GM23338 (cell line): Measurements from ENCODE around the gene FRG2B. TPM values are rescaled to one million over a fixed set of nuclear protein-coding genes. Genes with fewer than 3 reads are reported as not detected.
"Not testable (repeated sequence)": the region's sequence is repeated elsewhere in the genome, so short reads cannot be mapped to it uniquely, and the experiment has no call there.

Source experiments
- ATAC-seq: fragments of 200-7000 bp; cut with Tn5 transposase; 3 replicates; pipeline ENCODE4 v1.9.1; 2020
- DNase-seq: peaks from one replicate; pipeline ENCODE4 v3.0.0-alpha.2; 2015; ENCODE audit warnings: low spot score
- H2AFZ ChIP-seq: fragments of 200-600 bp; sonication (generic); 2 replicates; pipeline ENCODE4 v1.8.0; 2016; ENCODE audit warnings: antibody characterized with exemption, mild to moderate bottlenecking, moderate library complexity
- H3F3A ChIP-seq: fragments of 200-600 bp; sonication (generic); replicated peaks from 2 replicates; pipeline ENCODE4 v1.8.0; 2017; ENCODE audit warnings: antibody characterized with exemption, mixed run types, low read depth
- H3K27ac ChIP-seq: fragments of 200-600 bp; sonication (generic); 2 replicates; pipeline ENCODE4 v1.6.1; 2016; ENCODE audit warnings: low read depth
- H3K27me3 ChIP-seq: fragments of 200-600 bp; sonication (generic); 2 replicates; pipeline ENCODE4 v1.8.0; 2016; ENCODE audit warnings: mild to moderate bottlenecking, mixed run types, moderate library complexity; ENCODE audit not compliant: insufficient read depth
- H3K36me3 ChIP-seq: fragments of 200-600 bp; sonication (generic); 2 replicates; pipeline ENCODE4 v1.8.0; 2016; ENCODE audit warnings: mild to moderate bottlenecking; ENCODE audit not compliant: insufficient read depth
- H3K4me1 ChIP-seq: fragments of 200-600 bp; sonication (generic); 2 replicates; pipeline ENCODE4 v1.8.0; 2016; ENCODE audit warnings: mild to moderate bottlenecking, moderate library complexity; ENCODE audit not compliant: insufficient read depth
- H3K4me2 ChIP-seq: fragments of 200-600 bp; sonication (generic); 2 replicates; pipeline ENCODE4 v1.7.1; 2017; ENCODE audit warnings: mixed run types
- H3K4me3 ChIP-seq: fragments of 200-600 bp; sonication (generic); 2 replicates; pipeline ENCODE4 v1.6.1; 2016; ENCODE audit warnings: mixed run types
- H3K79me2 ChIP-seq: fragments of 200-600 bp; sonication (generic); replicated peaks from 2 replicates; pipeline ENCODE4 v1.8.0; 2017; ENCODE audit warnings: mild to moderate bottlenecking; ENCODE audit not compliant: insufficient read depth
- H3K9me2 ChIP-seq: fragments of 200-600 bp; sonication (generic); 2 replicates; pipeline ENCODE4 v1.8.0; 2017; ENCODE audit not compliant: insufficient read depth
- H4K20me1 ChIP-seq: fragments of 200-600 bp; sonication (generic); replicated peaks from 2 replicates; pipeline ENCODE4 v1.8.0; 2017; ENCODE audit warnings: mild to moderate bottlenecking; ENCODE audit not compliant: insufficient read depth
- H3K27ac Mint-ChIP-seq: 2 replicates; pipeline ENCODE4 v1.8.0; 2020; ENCODE audit warnings: inconsistent platforms, mild to moderate bottlenecking, moderate library complexity, mixed read lengths
- H3K27me3 Mint-ChIP-seq: 3 replicates; pipeline ENCODE4 v1.8.0; 2022; ENCODE audit warnings: low read depth, mild to moderate bottlenecking, moderate library complexity, mixed read lengths, inconsistent platforms; ENCODE audit not compliant: insufficient read depth, poor library complexity
- H3K36me3 Mint-ChIP-seq: 3 replicates; pipeline ENCODE4 v1.8.0; 2021; ENCODE audit warnings: low read depth, mild to moderate bottlenecking, inconsistent platforms, moderate library complexity, mixed read lengths
- H3K4me1 Mint-ChIP-seq: 3 replicates; pipeline ENCODE4 v1.8.0; 2020; ENCODE audit warnings: mild to moderate bottlenecking, inconsistent platforms, mixed read lengths
- H3K4me3 Mint-ChIP-seq: 3 replicates; pipeline ENCODE4 v1.8.0; 2021; ENCODE audit warnings: moderate library complexity, mild to moderate bottlenecking, inconsistent platforms, mixed read lengths
- H3K9me3 Mint-ChIP-seq: 3 replicates; pipeline ENCODE4 v1.8.0; 2020; ENCODE audit warnings: moderate library complexity, mild to moderate bottlenecking, inconsistent platforms, mixed read lengths
- CREB1 ChIP-seq: fragments of 250-450 bp; sonication (Bioruptor Pico); IDR thresholded peaks from 2 replicates; pipeline ENCODE4 v1.5.0; 2020; ENCODE audit warnings: low read depth, mild to moderate bottlenecking, moderate library complexity
- EZH2 ChIP-seq: fragments of 200-600 bp; sonication (generic); IDR thresholded peaks from one replicate; pipeline ENCODE4 v1.8.0; 2017; ENCODE audit warnings: antibody characterized with exemption, mild to moderate bottlenecking, low read depth; ENCODE audit not compliant: unreplicated experiment
- NANOG ChIP-seq: IDR thresholded peaks from 2 replicates; pipeline ENCODE4 v1.6.1; 2016; ENCODE audit warnings: antibody characterized with exemption, borderline replicate concordance
- STAT1 ChIP-seq: IDR thresholded peaks from one replicate; pipeline ENCODE4 v1.6.1; 2016; ENCODE audit warnings: antibody characterized with exemption; ENCODE audit not compliant: unreplicated experiment
- polyA plus RNA-seq: library from polyadenylated mRNA; unstranded; fragments of >200 nt; fragmentation: Nextera tagmentation; extraction: Ambion mirVana; gene quantifications from 2 replicates; pipeline ENCODE4 v1.2.1, GENCODE V29; 2016
- total RNA-seq: library from RNA; depleted of rRNA; stranded (reverse); fragments of >200 nt; shearing (Covaris generic); gene quantifications from 2 replicates; pipeline ENCODE4 v1.2.3, GENCODE V29; 2014
- TF ChIP-seq, protein P1 (sequence below): fragments of 250-450 bp; sonication (Bioruptor Pico); IDR thresholded peaks from 2 replicates; pipeline ENCODE4 v1.5.0; 2020; ENCODE audit warnings: mild to moderate bottlenecking, moderate library complexity
- TF ChIP-seq, protein P2 (sequence below): IDR thresholded peaks from one replicate; pipeline ENCODE4 v1.6.1; 2018; ENCODE audit warnings: antibody characterized with exemption; ENCODE audit not compliant: unreplicated experiment

FRG2B gene
- total and polyA plus RNA-seq, 2 experiments from 2014 or later: not detected

DNA sequence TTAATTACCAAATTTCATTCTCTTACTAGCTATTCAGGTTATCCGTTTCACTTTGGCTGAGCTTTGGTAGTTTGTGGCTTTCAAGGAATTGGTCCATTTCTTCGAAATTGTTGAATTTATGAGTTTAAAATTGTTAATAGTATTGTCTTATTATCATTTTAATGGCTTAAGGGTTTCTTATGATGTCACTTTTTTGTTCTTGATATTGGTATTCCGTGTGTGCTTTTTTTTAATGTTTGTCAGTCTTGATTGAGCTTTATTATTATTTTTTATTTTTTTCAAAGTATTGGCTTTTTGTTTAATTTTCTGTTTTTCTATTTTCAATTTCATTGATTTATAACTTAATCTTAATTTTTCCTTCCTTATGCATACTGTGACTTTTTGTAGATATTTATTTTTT, 25.9 kb downstream of the FRG2B start:
- Histone ChIP-seq H3K9me2 (no peaks in the 10 kb centered on the region), H4K20me1 (no peaks in the 10 kb centered on the region), H3K36me3 (no peaks in the 10 kb centered on the region; the same call in 1 of the 2 replicates), H3K4me1 (no peaks in the 10 kb centered on the region), H3K79me2 (no peaks in the 10 kb centered on the region), H3K27me3 (no peaks in the 10 kb centered on the region), H3K27ac (no peak overlapping the region), H3F3A (no peaks in the 10 kb centered on the region), H3K4me2 (no peak overlapping the region), H3K4me3 (no peak overlapping the region), H2AFZ (no peak overlapping the region)
- Mint-ChIP-seq H3K4me1 (no peaks in the 10 kb centered on the region), H3K36me3 (no peaks in the 10 kb centered on the region), H3K9me3 (peaks cover 57% of the 10 kb centered on the region), H3K4me3 (no peak overlapping the region), H3K27ac (no peak overlapping the region), H3K27me3 (peaks cover 3% of the 10 kb centered on the region)
- no peak for DNase-seq
- TF ChIP-seq, protein P1, sequence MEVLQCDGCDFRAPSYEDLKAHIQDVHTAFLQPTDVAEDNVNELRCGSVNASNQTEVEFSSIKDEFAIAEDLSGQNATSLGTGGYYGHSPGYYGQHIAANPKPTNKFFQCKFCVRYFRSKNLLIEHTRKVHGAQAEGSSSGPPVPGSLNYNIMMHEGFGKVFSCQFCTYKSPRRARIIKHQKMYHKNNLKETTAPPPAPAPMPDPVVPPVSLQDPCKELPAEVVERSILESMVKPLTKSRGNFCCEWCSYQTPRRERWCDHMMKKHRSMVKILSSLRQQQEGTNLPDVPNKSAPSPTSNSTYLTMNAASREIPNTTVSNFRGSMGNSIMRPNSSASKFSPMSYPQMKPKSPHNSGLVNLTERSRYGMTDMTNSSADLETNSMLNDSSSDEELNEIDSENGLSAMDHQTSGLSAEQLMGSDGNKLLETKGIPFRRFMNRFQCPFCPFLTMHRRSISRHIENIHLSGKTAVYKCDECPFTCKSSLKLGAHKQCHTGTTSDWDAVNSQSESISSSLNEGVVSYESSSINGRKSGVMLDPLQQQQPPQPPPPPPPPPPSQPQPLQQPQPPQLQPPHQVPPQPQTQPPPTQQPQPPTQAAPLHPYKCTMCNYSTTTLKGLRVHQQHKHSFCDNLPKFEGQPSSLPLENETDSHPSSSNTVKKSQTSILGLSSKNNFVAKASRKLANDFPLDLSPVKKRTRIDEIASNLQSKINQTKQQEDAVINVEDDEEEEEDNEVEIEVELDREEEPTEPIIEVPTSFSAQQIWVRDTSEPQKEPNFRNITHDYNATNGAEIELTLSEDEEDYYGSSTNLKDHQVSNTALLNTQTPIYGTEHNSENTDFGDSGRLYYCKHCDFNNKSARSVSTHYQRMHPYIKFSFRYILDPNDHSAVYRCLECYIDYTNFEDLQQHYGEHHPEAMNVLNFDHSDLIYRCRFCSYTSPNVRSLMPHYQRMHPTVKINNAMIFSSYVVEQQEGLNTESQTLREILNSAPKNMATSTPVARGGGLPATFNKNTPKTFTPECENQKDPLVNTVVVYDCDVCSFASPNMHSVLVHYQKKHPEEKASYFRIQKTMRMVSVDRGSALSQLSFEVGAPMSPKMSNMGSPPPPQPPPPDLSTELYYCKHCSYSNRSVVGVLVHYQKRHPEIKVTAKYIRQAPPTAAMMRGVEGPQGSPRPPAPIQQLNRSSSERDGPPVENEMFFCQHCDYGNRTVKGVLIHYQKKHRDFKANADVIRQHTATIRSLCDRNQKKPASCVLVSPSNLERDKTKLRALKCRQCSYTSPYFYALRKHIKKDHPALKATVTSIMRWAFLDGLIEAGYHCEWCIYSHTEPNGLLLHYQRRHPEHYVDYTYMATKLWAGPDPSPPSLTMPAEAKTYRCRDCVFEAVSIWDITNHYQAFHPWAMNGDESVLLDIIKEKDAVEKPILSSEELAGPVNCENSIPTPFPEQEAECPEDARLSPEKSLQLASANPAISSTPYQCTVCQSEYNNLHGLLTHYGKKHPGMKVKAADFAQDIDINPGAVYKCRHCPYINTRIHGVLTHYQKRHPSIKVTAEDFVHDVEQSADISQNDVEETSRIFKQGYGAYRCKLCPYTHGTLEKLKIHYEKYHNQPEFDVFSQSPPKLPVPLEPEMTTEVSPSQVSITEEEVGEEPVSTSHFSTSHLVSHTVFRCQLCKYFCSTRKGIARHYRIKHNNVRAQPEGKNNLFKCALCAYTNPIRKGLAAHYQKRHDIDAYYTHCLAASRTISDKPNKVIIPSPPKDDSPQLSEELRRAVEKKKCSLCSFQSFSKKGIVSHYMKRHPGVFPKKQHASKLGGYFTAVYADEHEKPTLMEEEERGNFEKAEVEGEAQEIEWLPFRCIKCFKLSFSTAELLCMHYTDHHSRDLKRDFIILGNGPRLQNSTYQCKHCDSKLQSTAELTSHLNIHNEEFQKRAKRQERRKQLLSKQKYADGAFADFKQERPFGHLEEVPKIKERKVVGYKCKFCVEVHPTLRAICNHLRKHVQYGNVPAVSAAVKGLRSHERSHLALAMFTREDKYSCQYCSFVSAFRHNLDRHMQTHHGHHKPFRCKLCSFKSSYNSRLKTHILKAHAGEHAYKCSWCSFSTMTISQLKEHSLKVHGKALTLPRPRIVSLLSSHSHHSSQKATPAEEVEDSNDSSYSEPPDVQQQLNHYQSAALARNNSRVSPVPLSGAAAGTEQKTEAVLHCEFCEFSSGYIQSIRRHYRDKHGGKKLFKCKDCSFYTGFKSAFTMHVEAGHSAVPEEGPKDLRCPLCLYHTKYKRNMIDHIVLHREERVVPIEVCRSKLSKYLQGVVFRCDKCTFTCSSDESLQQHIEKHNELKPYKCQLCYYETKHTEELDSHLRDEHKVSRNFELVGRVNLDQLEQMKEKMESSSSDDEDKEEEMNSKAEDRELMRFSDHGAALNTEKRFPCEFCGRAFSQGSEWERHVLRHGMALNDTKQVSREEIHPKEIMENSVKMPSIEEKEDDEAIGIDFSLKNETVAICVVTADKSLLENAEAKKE: no peak
- TF ChIP-seq EZH2 (no peak), CREB1 (CRISPR knock-in tag) (no peak), STAT1 (no peak), NANOG (no peak)
- TF ChIP-seq, protein P2, sequence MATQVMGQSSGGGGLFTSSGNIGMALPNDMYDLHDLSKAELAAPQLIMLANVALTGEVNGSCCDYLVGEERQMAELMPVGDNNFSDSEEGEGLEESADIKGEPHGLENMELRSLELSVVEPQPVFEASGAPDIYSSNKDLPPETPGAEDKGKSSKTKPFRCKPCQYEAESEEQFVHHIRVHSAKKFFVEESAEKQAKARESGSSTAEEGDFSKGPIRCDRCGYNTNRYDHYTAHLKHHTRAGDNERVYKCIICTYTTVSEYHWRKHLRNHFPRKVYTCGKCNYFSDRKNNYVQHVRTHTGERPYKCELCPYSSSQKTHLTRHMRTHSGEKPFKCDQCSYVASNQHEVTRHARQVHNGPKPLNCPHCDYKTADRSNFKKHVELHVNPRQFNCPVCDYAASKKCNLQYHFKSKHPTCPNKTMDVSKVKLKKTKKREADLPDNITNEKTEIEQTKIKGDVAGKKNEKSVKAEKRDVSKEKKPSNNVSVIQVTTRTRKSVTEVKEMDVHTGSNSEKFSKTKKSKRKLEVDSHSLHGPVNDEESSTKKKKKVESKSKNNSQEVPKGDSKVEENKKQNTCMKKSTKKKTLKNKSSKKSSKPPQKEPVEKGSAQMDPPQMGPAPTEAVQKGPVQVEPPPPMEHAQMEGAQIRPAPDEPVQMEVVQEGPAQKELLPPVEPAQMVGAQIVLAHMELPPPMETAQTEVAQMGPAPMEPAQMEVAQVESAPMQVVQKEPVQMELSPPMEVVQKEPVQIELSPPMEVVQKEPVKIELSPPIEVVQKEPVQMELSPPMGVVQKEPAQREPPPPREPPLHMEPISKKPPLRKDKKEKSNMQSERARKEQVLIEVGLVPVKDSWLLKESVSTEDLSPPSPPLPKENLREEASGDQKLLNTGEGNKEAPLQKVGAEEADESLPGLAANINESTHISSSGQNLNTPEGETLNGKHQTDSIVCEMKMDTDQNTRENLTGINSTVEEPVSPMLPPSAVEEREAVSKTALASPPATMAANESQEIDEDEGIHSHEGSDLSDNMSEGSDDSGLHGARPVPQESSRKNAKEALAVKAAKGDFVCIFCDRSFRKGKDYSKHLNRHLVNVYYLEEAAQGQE: no peak
- ATAC-seq: no peak

- DNase-seq: not testable (repeated sequence)
Observed at GRCh38 chr10:133599869-133600268, 26.7 kb downstream of the FRG2B start.

More at GRCh38 chr10:133599869-133600268, 26.7 kb downstream of the FRG2B start:
- peaks cover 55% of the 10 kb centered on the region for H3K9me3 Mint-ChIP-seq
- H3K79me2 ChIP-seq, H3K27ac Mint-ChIP-seq, H3K4me3 Mint-ChIP-seq, H3K4me1 ChIP-seq, H3K36me3 ChIP-seq, H3K4me1 Mint-ChIP-seq, H4K20me1 ChIP-seq, H3K4me2 ChIP-seq, H3K27me3 ChIP-seq, ATAC-seq, H3K36me3 Mint-ChIP-seq, H3K27ac ChIP-seq, H2AFZ ChIP-seq, H3F3A ChIP-seq, H3K27me3 Mint-ChIP-seq, H3K9me2 ChIP-seq, H3K4me3 ChIP-seq: not testable (repeated sequence)
